Neural cell (in vitro differentiated cells): ENCODE results near the gene CDC5L. TPM values are rescaled to one million over a fixed set of nuclear protein-coding genes. Genes with fewer than 3 reads are reported as not detected.

Experiments
- H2AFZ ChIP-seq: fragments of 200-600, 300-800 bp; sonication (generic), shearing (Covaris generic); 2 replicates; pipeline ENCODE4 v1.6.0; 2014; ENCODE audit warnings: low read depth, mild to moderate bottlenecking, antibody characterized with exemption, low read length, moderate library complexity
- H3F3A ChIP-seq: fragments of 200-600 bp; shearing (Covaris generic); 2 replicates; pipeline ENCODE4 v1.6.1; 2016; ENCODE audit warnings: mild to moderate bottlenecking, moderate library complexity, mixed read lengths, antibody characterized with exemption, low read length; ENCODE audit not compliant: insufficient read depth, poor library complexity, severe bottlenecking
- H3K27ac ChIP-seq: fragments of 200-600, 300-800 bp; sonication (generic), shearing (Covaris generic); 2 replicates; pipeline ENCODE4 v1.5.1; 2014; ENCODE audit warnings: mild to moderate bottlenecking, low read length, moderate library complexity
- H3K27me3 ChIP-seq: fragments of 300-800, 200-600 bp; sonication (generic), shearing (Covaris generic); 2 replicates; pipeline ENCODE4 v1.6.0; 2014; ENCODE audit warnings: mild to moderate bottlenecking, low read depth, low read length, moderate library complexity; ENCODE audit not compliant: insufficient read depth
- H3K36me3 ChIP-seq: fragments of 300-800, 200-600 bp; sonication (generic), shearing (Covaris generic); 2 replicates; pipeline ENCODE4 v1.5.1; 2014; ENCODE audit warnings: mild to moderate bottlenecking, antibody characterized with exemption, low read length, moderate library complexity; ENCODE audit not compliant: insufficient read depth
- H3K4me2 ChIP-seq: fragments of 300-800, 200-600 bp; sonication (generic), shearing (Covaris generic); 2 replicates; pipeline ENCODE4 v1.6.0; 2014; ENCODE audit warnings: mild to moderate bottlenecking, low read length
- H3K4me3 ChIP-seq: fragments of 300-800, 200-600 bp; sonication (generic), shearing (Covaris generic); 2 replicates; pipeline ENCODE4 v1.5.1; 2014; ENCODE audit warnings: mild to moderate bottlenecking, low read length, moderate library complexity
- H3K79me2 ChIP-seq: fragments of 200-600 bp; shearing (Covaris generic); replicated peaks from 2 replicates; pipeline ENCODE4 v1.6.0; 2014; ENCODE audit warnings: mild to moderate bottlenecking, low read length, moderate library complexity; ENCODE audit not compliant: insufficient read depth
- H3K9ac ChIP-seq: fragments of 300-800, 200-600 bp; sonication (generic), shearing (Covaris generic); 2 replicates; pipeline ENCODE4 v1.6.1; 2016; ENCODE audit warnings: mild to moderate bottlenecking, low read length, mixed read lengths
- H3K9me2 ChIP-seq: fragments of 200-600 bp; shearing (Covaris generic); 2 replicates; pipeline ENCODE4 v1.6.1; 2016; ENCODE audit warnings: mild to moderate bottlenecking, low read length, mixed read lengths; ENCODE audit not compliant: insufficient read depth
- H3K9me3 ChIP-seq: fragments of 200-600, 300-800 bp; sonication (generic), shearing (Covaris generic); 2 replicates; pipeline ENCODE4 v1.6.1; 2016; ENCODE audit warnings: mild to moderate bottlenecking, mixed run types, low read length, moderate library complexity, mixed read lengths
- H4K20me1 ChIP-seq: fragments of 200-600 bp; shearing (Covaris generic); 2 replicates; pipeline ENCODE4 v1.6.1; 2016; ENCODE audit warnings: mild to moderate bottlenecking, mixed run types; ENCODE audit not compliant: insufficient read depth
- CTCF ChIP-seq: fragments of 450-650 bp; IDR thresholded peaks from 2 replicates; pipeline ENCODE4 v1.5.1; 2014; ENCODE audit warnings: antibody characterized with exemption, mild to moderate bottlenecking, moderate library complexity; ENCODE audit not compliant: poor library complexity, severe bottlenecking
- EP300 ChIP-seq: fragments of 450-650 bp; conservative IDR thresholded peaks from 2 replicates; pipeline ENCODE4 v1.6.1; 2014; ENCODE audit warnings: antibody characterized with exemption, mild to moderate bottlenecking, moderate library complexity; ENCODE audit not compliant: poor library complexity, severe bottlenecking
- EZH2 ChIP-seq: fragments of 200-600, 300-800 bp; shearing (Covaris generic), sonication (generic); IDR thresholded peaks from 2 replicates; pipeline ENCODE4 v1.6.1; 2014; ENCODE audit warnings: antibody characterized with exemption, low read length, borderline replicate concordance, mild to moderate bottlenecking; ENCODE audit not compliant: insufficient read depth, poor library complexity, severe bottlenecking
- MXI1 ChIP-seq: fragments of 450-650 bp; conservative IDR thresholded peaks from 2 replicates; pipeline ENCODE4 v1.6.1; 2014; ENCODE audit warnings: antibody characterized with exemption, mild to moderate bottlenecking; ENCODE audit not compliant: poor library complexity, severe bottlenecking
- POLR2AphosphoS5 ChIP-seq: IDR thresholded peaks from 2 replicates; pipeline ENCODE4 v1.6.1; 2012
- RAD21 ChIP-seq: fragments of 450-650 bp; conservative IDR thresholded peaks from 2 replicates; pipeline ENCODE4 v1.6.1; 2014; ENCODE audit warnings: antibody characterized with exemption, mild to moderate bottlenecking, moderate library complexity
- REST ChIP-seq: IDR thresholded peaks from 2 replicates; pipeline ENCODE4 v1.6.1; 2012; ENCODE audit warnings: borderline replicate concordance
- SMC3 ChIP-seq: fragments of 450-650 bp; conservative IDR thresholded peaks from 2 replicates; pipeline ENCODE4 v1.6.1; 2014; ENCODE audit warnings: antibody characterized with exemption, mild to moderate bottlenecking, moderate library complexity; ENCODE audit not compliant: poor library complexity
- TAF1 ChIP-seq: IDR thresholded peaks from 2 replicates; pipeline ENCODE4 v1.6.1; 2012; ENCODE audit warnings: low read depth
- polyA plus RNA-seq: library from polyadenylated mRNA; depleted of rRNA; stranded (reverse); fragments of >200 nt; gene quantifications from 2 replicates; pipeline ENCODE4 v1.2.3, GENCODE V29; 2014

The CDC5L gene
- polyA plus RNA-seq, 1 donor from 2014 or later: 28.9 TPM

- H3K27me3 ChIP-seq: no peaks in the 10 kb centered on the region
- H3K9me3 ChIP-seq: no peaks in the 10 kb centered on the region
- H3K27ac ChIP-seq: no peak overlapping the region
- no peaks in the 10 kb centered on the region for H3F3A ChIP-seq
- H3K9me2 ChIP-seq: no peaks in the 10 kb centered on the region
- peaks cover 4% of the 10 kb centered on the region for H3K79me2 ChIP-seq
- TF ChIP-seq REST (no peak), POLR2AphosphoS5 (no peak), EP300 (no peak), RAD21 (no peak)
- peaks cover 22% of the 10 kb centered on the region for H3K36me3 ChIP-seq
- H2AFZ ChIP-seq: no peak overlapping the region
- H3K4me2 ChIP-seq: no peak overlapping the region
- H4K20me1 ChIP-seq: no peaks in the 10 kb centered on the region
- H3K4me3 ChIP-seq: no peak overlapping the region
- H3K9ac ChIP-seq: no peak overlapping the region
These were observed 20.6 kb downstream of the CDC5L start for GRCh38 chr6:44407951-44408670.

- H3F3A ChIP-seq: no peaks in the 10 kb centered on the region
- H3K9me2 ChIP-seq: no peaks in the 10 kb centered on the region
- no peak overlapping the region for H3K9ac ChIP-seq
- TF ChIP-seq POLR2AphosphoS5 (no peak), TAF1 (no peak), RAD21 (no peak), REST (no peak), EZH2 (no peak), SMC3 (no peak), MXI1 (no peak), CTCF (no peak), EP300 (no peak)
- H3K79me2 ChIP-seq: peaks cover 4% of the 10 kb centered on the region
- H3K27ac ChIP-seq: no peak overlapping the region
- H3K27me3 ChIP-seq: no peaks in the 10 kb centered on the region
- H3K9me3 ChIP-seq: no peaks in the 10 kb centered on the region
- H3K4me2 ChIP-seq: no peak overlapping the region
- no peaks in the 10 kb centered on the region for H4K20me1 ChIP-seq
- H2AFZ ChIP-seq: no peak overlapping the region
- no peak overlapping the region for H3K4me3 ChIP-seq
- peaks cover 18% of the 10 kb centered on the region for H3K36me3 ChIP-seq
These were observed 21.8 kb downstream of the CDC5L start for GRCh38 chr6:44409207-44409794.
